H1 (cell line): Measurements from ENCODE around the gene MCM5. TPM values are rescaled to one million over a fixed set of nuclear protein-coding genes. Genes with fewer than 3 reads are reported as not detected.

Experiments
- CTCF ChIA-PET: fragments of 300-600 bp; sonication (Branson Sonifier 250); formaldehyde crosslinking; loops from one replicate; lab custom pipeline; 2021; ENCODE audit not compliant: partially characterized antibody; lab: Charles Lee
- POLR2A ChIA-PET: fragments of 300-600 bp; sonication (Branson Sonifier 250); formaldehyde crosslinking; loops from one replicate; lab custom pipeline; 2021; ENCODE audit warnings: inconsistent platforms; ENCODE audit not compliant: partially characterized antibody; lab: Charles Lee
- DNase-seq, 2 experiments: peaks; one replicate each; pipeline versions ENCODE4 v3.0.0 to v3.0.0-alpha.2; 2010 to 2022; ENCODE audit warnings: low spot score in 2 of 2, low read depth in 1 of 2, mixed read lengths in 1 of 2
- FAIRE-seq: peaks from 2 replicates; lab custom pipeline; 2011; peaks lifted over from hg19 to GRCh38; lab: Jason Lieb, UNC
- H2AFZ ChIP-seq: 2 replicates; pipeline ENCODE4 v1.8.1; 2012; ENCODE audit warnings: low read length, inconsistent platforms
- H2AK5ac ChIP-seq: 2 replicates; pipeline ENCODE4 v1.6.1; 2013; ENCODE audit warnings: low read depth, low read length
- H2BK120ac ChIP-seq: replicated peaks from 2 replicates; pipeline ENCODE3; 2013; ENCODE audit warnings: low read depth, low read length, inconsistent platforms
- H2BK12ac ChIP-seq: 2 replicates; pipeline ENCODE4 v1.6.1; 2013; ENCODE audit warnings: low read depth, low read length
- H2BK15ac ChIP-seq: 2 replicates; pipeline ENCODE4 v1.6.1; 2013; ENCODE audit warnings: low read length
- H2BK20ac ChIP-seq: 2 replicates; pipeline ENCODE4 v1.6.1; 2013; ENCODE audit warnings: low read length
- H2BK5ac ChIP-seq: 2 replicates; pipeline ENCODE4 v1.6.1; 2013; ENCODE audit warnings: low read depth, low read length
- H3K14ac ChIP-seq: 2 replicates; pipeline ENCODE4 v1.6.1; 2013; ENCODE audit warnings: inconsistent platforms; ENCODE audit not compliant: insufficient read length
- H3K18ac ChIP-seq: 2 replicates; pipeline ENCODE4 v1.6.1; 2013; ENCODE audit warnings: low read length; ENCODE audit errors: extremely low read depth
- H3K23ac ChIP-seq: 2 replicates; pipeline ENCODE4 v1.6.1; 2013; ENCODE audit warnings: inconsistent platforms; ENCODE audit not compliant: insufficient read length
- H3K23me2 ChIP-seq: 2 replicates; pipeline ENCODE4 v1.6.1; 2013; ENCODE audit warnings: low read depth, low read length
- H3K27ac ChIP-seq: 2 replicates; pipeline ENCODE4 v1.6.1; 2011; ENCODE audit warnings: low read depth, low read length, inconsistent platforms
- H3K27me3 ChIP-seq, 4 experiments: replicated peaks in 1 of 4; 1 replicate in 1 of 4; 2 replicates in 3 of 4; pipeline versions ENCODE4 v1.6.1 to v1.8.1; 2011 to 2013; ENCODE audit warnings: low read length in 3 of 4, mild to moderate bottlenecking in 3 of 4, inconsistent platforms in 2 of 4, mixed read lengths in 2 of 4, moderate library complexity in 1 of 4; ENCODE audit not compliant: control insufficient read depth in 3 of 4, insufficient read depth in 3 of 4; ENCODE audit errors: extremely low read depth in 1 of 4
- H3K36me3 ChIP-seq, 4 experiments: 2 replicates each; pipeline versions ENCODE4 v1.6.1 to v1.8.1; 2011 to 2013; ENCODE audit warnings: mild to moderate bottlenecking in 4 of 4, low read length in 3 of 4, moderate library complexity in 2 of 4, control low read depth in 1 of 4, inconsistent platforms in 1 of 4; ENCODE audit not compliant: insufficient read depth in 4 of 4, control insufficient read depth in 2 of 4
- H3K4ac ChIP-seq: replicated peaks from 2 replicates; pipeline ENCODE3; 2013; ENCODE audit warnings: low read length, low read depth, mixed read lengths, inconsistent platforms; ENCODE audit not compliant: insufficient read length
- H3K4me1 ChIP-seq, 4 experiments: replicated peaks in 1 of 4; 1 replicate in 1 of 4; 2 replicates in 3 of 4; pipeline versions ENCODE4 v1.6.1 to v1.8.1; 2011 to 2013; ENCODE audit warnings: low read length in 3 of 4, inconsistent platforms in 2 of 4, mixed read lengths in 1 of 4; ENCODE audit not compliant: insufficient read depth in 4 of 4, control insufficient read depth in 3 of 4
- H3K4me2 ChIP-seq, 2 experiments: 2 replicates each; pipeline versions ENCODE4 v1.6.1 to v1.8.1; 2011 to 2013; ENCODE audit warnings: low read depth in 2 of 2, low read length in 2 of 2, control low read depth in 1 of 2, inconsistent platforms in 1 of 2, mild to moderate bottlenecking in 1 of 2; ENCODE audit not compliant: insufficient read depth in 1 of 2
- H3K4me3 ChIP-seq, 4 experiments: fragments of 200-600, 300-600 bp in 1 of 4; sonication (generic), shearing (Covaris generic), sonication (Bioruptor Twin) in 1 of 4; 2 replicates each; pipeline versions ENCODE4 v1.5.1 to v1.8.1; 2011 to 2016; ENCODE audit warnings: low read length in 4 of 4, low read depth in 3 of 4, control low read depth in 2 of 4, inconsistent platforms in 2 of 4, mild to moderate bottlenecking in 2 of 4, mixed read lengths in 1 of 4, moderate library complexity in 1 of 4; ENCODE audit not compliant: insufficient read depth in 2 of 4; ENCODE audit errors: extremely low read depth in 1 of 4
- H3K56ac ChIP-seq: replicated peaks from 2 replicates; pipeline ENCODE3; 2013; ENCODE audit warnings: low read depth, mild to moderate bottlenecking, mixed read lengths, low read length, inconsistent platforms; ENCODE audit not compliant: insufficient read length
- H3K79me1 ChIP-seq: 2 replicates; pipeline ENCODE4 v1.6.1; 2013; ENCODE audit warnings: low read depth, low read length, control low read depth
- H3K79me2 ChIP-seq, 2 experiments: 2 replicates each; pipeline versions ENCODE4 v1.6.1 to v1.8.1; 2012 to 2013; ENCODE audit warnings: low read length in 2 of 2, mild to moderate bottlenecking in 2 of 2, inconsistent platforms in 1 of 2; ENCODE audit not compliant: insufficient read depth in 2 of 2, control insufficient read depth in 1 of 2
- H3K9ac ChIP-seq, 4 experiments: replicated peaks in 1 of 4; 1 replicate in 1 of 4; 2 replicates in 3 of 4; pipeline versions ENCODE4 v1.6.1 to v1.8.1; 2011 to 2013; ENCODE audit warnings: low read depth in 3 of 4, low read length in 3 of 4, control low read depth in 2 of 4, mild to moderate bottlenecking in 2 of 4, moderate library complexity in 2 of 4, inconsistent platforms in 1 of 4; ENCODE audit errors: extremely low read depth in 1 of 4
- H3K9me3 ChIP-seq, 2 experiments: 2 replicates each; pipeline versions ENCODE4 v1.6.1 to v1.8.1; 2012 to 2013; ENCODE audit warnings: mild to moderate bottlenecking in 2 of 2, moderate library complexity in 2 of 2, control low read depth in 1 of 2, inconsistent platforms in 1 of 2, low read depth in 1 of 2, low read length in 1 of 2, mixed read lengths in 1 of 2; ENCODE audit not compliant: insufficient read depth in 2 of 2
- H4K20me1 ChIP-seq, 2 experiments: replicated peaks in 1 of 2; 2 replicates each; pipeline versions ENCODE3 to v1.8.1; 2011 to 2013; ENCODE audit warnings: inconsistent platforms in 2 of 2, low read length in 2 of 2, mild to moderate bottlenecking in 1 of 2; ENCODE audit not compliant: insufficient read depth in 2 of 2, control insufficient read depth in 1 of 2
- H4K5ac ChIP-seq: 2 replicates; pipeline ENCODE4 v1.6.1; 2013; ENCODE audit warnings: low read length, low read depth, mixed read lengths, inconsistent platforms; ENCODE audit not compliant: insufficient read length
- H4K8ac ChIP-seq: 2 replicates; pipeline ENCODE4 v1.8.0; 2013; ENCODE audit warnings: mild to moderate bottlenecking, moderate library complexity, low read length, inconsistent platforms; ENCODE audit not compliant: insufficient read depth; ENCODE audit errors: extremely low read depth
- H4K91ac ChIP-seq: replicated peaks from 2 replicates; pipeline ENCODE3; 2013; ENCODE audit warnings: low read length, mixed read lengths, inconsistent platforms; ENCODE audit not compliant: insufficient read length
- POLR2A ChIP-seq, 2 experiments: IDR thresholded peaks; 1 replicate in 1 of 2; 2 replicates in 1 of 2; pipeline ENCODE4 v1.6.1; 2011; ENCODE audit warnings: low read depth in 2 of 2, low read length in 2 of 2, mild to moderate bottlenecking in 2 of 2; ENCODE audit errors: control extremely low read depth in 1 of 2
- POLR2AphosphoS5 ChIP-seq: IDR thresholded peaks from 2 replicates; pipeline ENCODE4 v1.6.1; 2011; ENCODE audit warnings: low read depth, low read length
- POU5F1 ChIP-seq: IDR thresholded peaks from 2 replicates; pipeline ENCODE4 v1.6.1; 2011; ENCODE audit warnings: low read depth, mild to moderate bottlenecking, low read length, moderate library complexity
- WGBS, 2 experiments: shearing (Covaris generic) in 1 of 2; methylation state at CpG; one replicate each; pipeline versions ENCODE4 v1.1.6 to v1.1.7; 2013 to 2015; ENCODE audit warnings: low lambda C conversion rate in 2 of 2, mixed read lengths in 2 of 2, inconsistent platforms in 1 of 2, low coverage in 1 of 2, missing lambda C conversion rate in 1 of 2; ENCODE audit not compliant: insufficient replicate concordance in 2 of 2, insufficient coverage in 1 of 2, insufficient read length in 1 of 2; ENCODE audit errors: extremely low coverage in 1 of 2, missing lambda C conversion rate in 1 of 2; 5-methylcytosine and 5-hydroxymethylcytosine counted together
- polyA plus RNA-seq, 7 experiments: library from polyadenylated mRNA; depleted of rRNA in 3 of 7; stranded (reverse) in 5 of 7; unstranded in 2 of 7; fragments of >200 nt in 5 of 7; fragments of 200-250 nt in 2 of 7; gene quantifications; 1 replicate in 5 of 7; 2 replicates in 1 of 7; 4 replicates in 1 of 7; pipeline versions ENCODE4 v1.2.1 to v1.2.3, GENCODE V29; 2011 to 2013; ENCODE audit warnings: missing spikeins in 2 of 7, mixed read lengths in 2 of 7
- total RNA-seq: library from RNA; stranded (reverse); fragmentation: NEBNext Ultra II Directional; extraction: Animal tissue kit (Norgen Biotek cat#: 25700); gene quantifications from 2 replicates; pipeline ENCODE4 v1.2.1, GENCODE V29; 2021

Gene MCM5
- total and polyA plus RNA-seq, 2 of the 8 experiments (the other 6 are each of a cell fraction or from before 2014, with no cell fraction given) = 210 to 305 TPM

DNA sequence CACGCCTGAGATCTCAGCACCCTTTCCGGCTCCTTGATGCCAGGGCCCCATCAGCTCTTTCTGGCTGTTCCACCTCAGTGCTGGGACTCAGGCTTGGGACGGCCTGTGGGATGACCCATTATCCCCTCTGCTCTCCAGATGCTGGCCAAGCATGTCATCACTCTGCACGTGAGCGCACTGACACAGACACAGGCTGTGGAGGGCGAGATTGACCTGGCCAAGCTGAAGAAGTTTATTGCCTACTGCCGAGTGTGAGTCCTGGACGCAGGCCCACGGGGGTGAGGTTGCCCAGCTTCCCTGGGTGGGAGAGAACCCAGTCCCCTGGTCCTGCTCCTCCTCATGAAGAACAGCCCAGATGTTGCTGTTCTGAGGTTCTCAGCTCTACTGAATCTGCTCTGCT is 17.7 kb downstream of the MCM5 start:
- POLR2A ChIA-PET = interaction anchor here (46.1 to 57.4 kb wide), 2 partner anchors 3 to 22 kb away, joined by 1995 read pairs; partner anchors contain the start of genes HMOX1 and MCM5
- H3K18ac ChIP-seq = no peak overlapping the region
- H3K4me2 ChIP-seq = no peak overlapping the region
- H3K79me2 ChIP-seq = peaks cover 0 to 2% of the 10 kb centered on the region in 2 experiments; a peak in 1 of 4 replicates
- H3K56ac ChIP-seq = no peak overlapping the region
- DNase-seq = no peak
- H3K27me3 ChIP-seq = no peaks in the 10 kb centered on the region
- TF ChIP-seq POLR2AphosphoS5 (peak; percentile 58), POLR2A (IDR thresholded peaks at IDR 0.05; ENCODE audit: control extremely low read depth in 1 of 2, low read depth in 2 of 2, low read length in 2 of 2) (peak in 1 of 2 experiments; percentile 39; a peak in 1 of 3 replicates), POU5F1 (no peak)
- TF ChIP-seq, all 59 proteins: peak for 2
- H2BK15ac ChIP-seq = no peak overlapping the region
- CTCF ChIA-PET = interaction anchor here (0.6 to 11.3 kb wide), 3 partner anchors 8 to 105 kb away, joined by 3 to 122 read pairs (median 3); no protein-coding TSS in a partner anchor
- H3K14ac ChIP-seq = no peak overlapping the region
- no peak overlapping the region for H2BK5ac ChIP-seq
- H4K8ac ChIP-seq = peak overlapping the region; percentile 68; the same call in 1 of the 2 replicates
- no peak overlapping the region for H2BK12ac ChIP-seq
- H2BK120ac ChIP-seq = no peak overlapping the region
- H3K23ac ChIP-seq = no peak overlapping the region
- WGBS, 2 experiments = 95% methylated on average over 9 of the region's 9 CpGs; no CpG with 5 or more reads in 1 of the 2 experiments
- H3K4me3 ChIP-seq = no peak overlapping the region
- H3K36me3 ChIP-seq = peaks cover 76 to 96% (median 91%) of the 10 kb centered on the region in 4 experiments
- H3K9me3 ChIP-seq = no peaks in the 10 kb centered on the region
- no peak overlapping the region for H4K5ac ChIP-seq
- FAIRE-seq = no peak
- no peak overlapping the region for H4K91ac ChIP-seq
- H2AFZ ChIP-seq = no peak overlapping the region
- H3K23me2 ChIP-seq = no peaks in the 10 kb centered on the region
- no peak overlapping the region for H3K4ac ChIP-seq
- H4K20me1 ChIP-seq = peaks cover 13 to 29% of the 10 kb centered on the region in 2 experiments
- H3K27ac ChIP-seq = no peak overlapping the region
- H3K9ac ChIP-seq = no peak overlapping the region
- H3K79me1 ChIP-seq = peaks cover 3% of the 10 kb centered on the region; the same call in 1 of the 2 replicates
- H3K4me1 ChIP-seq = no peaks in the 10 kb centered on the region; a peak in 1 of 7 replicates
- H2AK5ac ChIP-seq = no peak overlapping the region
- no peak overlapping the region for H2BK20ac ChIP-seq
